HG03565 (cell line): Measurements from ENCODE around the gene TRAPPC12.

Experiments
- ATAC-seq: cut with Tn5 transposase; IDR thresholded peaks from one replicate; pipeline ENCODE4 v1.9.1; 2021; ENCODE audit warnings: mild to moderate bottlenecking, moderate library complexity; ENCODE audit not compliant: unreplicated experiment

The TRAPPC12 gene

DNA sequence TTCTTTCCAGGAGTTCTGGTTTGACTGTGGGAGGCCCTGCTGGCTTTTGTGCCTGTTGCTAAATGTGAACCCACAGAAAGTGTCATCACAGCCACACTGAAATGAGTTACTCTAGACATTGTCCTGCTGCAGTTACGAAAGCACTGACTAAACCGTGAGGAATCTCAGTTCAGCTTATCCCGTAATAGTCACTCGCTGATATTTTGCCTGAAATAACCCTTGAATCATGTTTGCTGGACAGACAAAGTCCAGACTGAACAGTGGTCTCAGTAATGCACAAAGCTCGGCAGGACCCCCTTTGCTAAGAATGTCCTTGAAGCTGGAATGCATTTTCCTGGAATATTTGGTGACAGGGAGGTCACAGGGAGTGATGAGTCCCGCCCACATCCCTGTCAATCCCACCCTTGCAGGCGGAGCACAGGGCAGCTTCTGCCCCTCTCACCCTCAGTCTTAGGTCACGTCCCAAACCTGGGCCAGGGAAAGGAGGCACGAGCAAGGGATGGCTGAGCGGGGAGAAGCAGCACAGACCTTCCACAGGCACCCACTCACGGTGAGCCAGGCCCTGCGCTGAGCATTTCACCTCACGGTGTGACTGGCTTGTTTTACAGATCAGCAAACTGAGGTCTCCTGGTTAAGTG, 86.5 kb downstream of the TRAPPC12 start:
- ATAC-seq: no peak

DNA sequence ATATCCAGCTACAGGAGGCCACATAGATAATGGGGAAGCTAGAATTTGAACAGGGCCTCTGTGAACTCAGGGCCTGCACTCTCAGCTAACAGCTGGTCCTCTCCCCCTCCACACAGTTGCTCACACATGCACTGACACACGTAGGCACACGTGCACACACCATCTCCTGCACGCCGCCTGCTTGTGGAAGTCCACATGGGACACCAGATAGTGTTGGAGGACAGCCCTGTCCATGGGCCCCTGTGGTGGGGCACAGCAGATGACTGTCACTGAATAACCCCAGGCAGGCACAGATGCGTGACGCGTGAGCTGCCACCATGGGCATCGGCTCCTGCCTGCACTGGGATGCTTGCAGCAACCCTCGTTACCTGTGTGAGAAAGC, 87.0 kb downstream of the TRAPPC12 start:
- ATAC-seq: no peak

DNA sequence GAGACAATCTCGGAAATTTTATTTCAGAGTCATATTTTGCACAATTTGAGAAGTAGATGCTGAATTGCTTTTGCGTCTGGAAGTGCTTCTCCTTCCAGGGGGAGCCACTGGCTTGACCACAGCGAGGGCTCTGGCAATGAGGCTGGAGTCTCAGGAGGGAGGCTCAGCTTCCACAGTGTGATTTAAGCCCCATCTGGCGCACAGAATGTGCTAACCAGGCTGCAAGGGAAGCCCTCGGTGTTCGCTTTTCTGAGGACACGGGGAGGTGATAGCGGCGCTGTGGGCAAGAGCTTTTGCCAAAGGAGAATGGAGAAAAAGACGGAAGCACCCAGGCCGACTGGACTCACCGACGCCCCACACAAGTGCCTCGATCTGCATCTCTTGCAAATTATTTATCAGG, 87.5 kb downstream of the TRAPPC12 start:
- ATAC-seq: no peak

DNA sequence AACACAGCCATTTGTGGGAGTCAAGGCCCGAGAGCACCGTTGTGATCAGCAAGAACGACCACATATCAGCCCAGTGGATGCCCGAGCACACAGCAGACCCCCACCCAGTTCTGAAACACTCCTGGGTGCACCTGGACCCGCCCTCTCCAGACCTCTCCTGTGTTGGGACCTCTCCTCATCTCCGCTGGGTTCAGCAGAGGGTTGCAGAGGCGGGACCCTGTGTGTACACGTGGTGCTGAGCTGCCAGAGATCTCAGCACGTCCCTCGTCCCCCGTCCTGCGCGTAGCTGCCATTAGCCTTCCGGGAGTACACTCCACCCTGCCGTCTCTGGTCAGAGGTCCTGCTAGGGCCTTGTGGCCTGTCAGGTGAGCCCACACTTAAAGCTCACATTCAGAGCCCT, 88.2 kb downstream of the TRAPPC12 start:
- ATAC-seq: no peak

DNA sequence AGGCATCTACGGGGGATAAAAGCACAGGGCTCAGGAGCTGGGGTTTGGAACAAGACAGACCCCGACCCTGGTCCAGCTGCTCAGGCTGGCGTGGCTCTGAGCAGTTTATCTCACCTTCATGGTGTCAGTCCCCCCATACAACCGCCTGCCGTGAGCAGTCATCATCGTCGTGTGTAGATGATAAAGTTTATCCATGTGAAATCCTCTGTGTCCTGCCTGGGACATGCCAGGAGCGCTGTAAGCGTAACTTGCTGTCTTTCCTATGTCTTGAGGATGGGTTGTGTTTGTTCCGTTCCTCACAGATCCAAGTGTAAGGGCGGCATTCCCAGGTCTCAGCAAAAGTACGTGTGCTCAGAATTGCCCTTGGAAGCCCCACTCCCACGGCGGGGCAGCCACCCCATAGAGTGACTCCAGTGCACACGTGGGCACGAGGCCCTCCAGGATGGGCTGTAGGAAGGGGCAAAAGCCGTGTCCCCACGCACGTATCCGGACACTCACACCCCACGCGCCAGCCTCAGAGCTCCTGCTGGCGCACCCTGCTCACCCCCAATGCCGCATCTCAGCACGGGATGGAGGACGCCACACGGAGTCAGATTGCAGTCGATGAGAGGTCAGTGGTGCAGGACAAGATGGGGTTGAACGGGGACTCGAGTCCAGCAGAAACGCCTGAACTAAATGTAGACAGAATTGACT, 88.9 kb downstream of the TRAPPC12 start:
- no peak for ATAC-seq

DNA sequence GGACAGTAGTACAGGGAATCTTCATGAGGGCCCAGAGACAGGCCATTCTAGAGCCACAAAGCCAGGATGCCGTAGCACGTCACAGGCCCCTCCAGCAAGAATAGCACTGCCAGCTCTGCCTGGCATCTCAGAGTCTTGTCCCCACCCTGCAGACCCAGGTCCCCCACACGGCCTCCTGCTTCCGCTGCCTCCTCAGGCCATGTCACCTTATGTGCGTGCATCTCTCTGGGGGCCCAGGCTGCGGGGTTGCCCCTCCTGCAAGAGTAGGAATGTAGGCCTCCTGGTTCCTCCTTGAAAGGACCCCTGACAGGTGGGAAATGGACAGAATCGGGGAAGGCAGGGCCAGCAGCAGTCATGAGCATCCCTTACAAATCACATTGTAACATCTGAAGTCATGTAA, 90.0 kb downstream of the TRAPPC12 start:
- no peak for ATAC-seq

DNA sequence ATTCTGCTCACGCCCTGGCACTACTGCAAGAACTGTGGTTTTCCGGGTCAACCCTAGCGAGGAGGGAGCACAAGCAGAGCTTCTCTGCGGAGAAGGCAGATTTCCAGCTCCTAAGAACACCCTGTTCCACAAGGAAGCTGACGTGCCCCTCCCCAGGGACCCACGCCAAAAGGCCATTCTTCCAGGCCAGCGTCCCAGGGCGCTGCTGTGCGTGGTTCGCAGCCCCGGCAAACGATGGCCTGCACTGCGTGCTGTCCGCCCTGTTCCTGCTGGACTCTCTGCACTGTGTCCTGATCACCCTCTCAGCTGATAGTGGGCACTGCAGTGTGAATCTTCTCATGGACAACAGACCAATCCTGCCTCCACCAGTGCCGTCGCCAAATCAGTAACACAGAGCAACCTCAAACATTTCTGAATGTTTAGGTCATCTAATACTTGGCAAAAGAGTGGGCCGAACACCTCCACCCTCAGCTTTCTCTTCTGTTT, 90.7 kb downstream of the TRAPPC12 start:
- no peak for ATAC-seq

DNA sequence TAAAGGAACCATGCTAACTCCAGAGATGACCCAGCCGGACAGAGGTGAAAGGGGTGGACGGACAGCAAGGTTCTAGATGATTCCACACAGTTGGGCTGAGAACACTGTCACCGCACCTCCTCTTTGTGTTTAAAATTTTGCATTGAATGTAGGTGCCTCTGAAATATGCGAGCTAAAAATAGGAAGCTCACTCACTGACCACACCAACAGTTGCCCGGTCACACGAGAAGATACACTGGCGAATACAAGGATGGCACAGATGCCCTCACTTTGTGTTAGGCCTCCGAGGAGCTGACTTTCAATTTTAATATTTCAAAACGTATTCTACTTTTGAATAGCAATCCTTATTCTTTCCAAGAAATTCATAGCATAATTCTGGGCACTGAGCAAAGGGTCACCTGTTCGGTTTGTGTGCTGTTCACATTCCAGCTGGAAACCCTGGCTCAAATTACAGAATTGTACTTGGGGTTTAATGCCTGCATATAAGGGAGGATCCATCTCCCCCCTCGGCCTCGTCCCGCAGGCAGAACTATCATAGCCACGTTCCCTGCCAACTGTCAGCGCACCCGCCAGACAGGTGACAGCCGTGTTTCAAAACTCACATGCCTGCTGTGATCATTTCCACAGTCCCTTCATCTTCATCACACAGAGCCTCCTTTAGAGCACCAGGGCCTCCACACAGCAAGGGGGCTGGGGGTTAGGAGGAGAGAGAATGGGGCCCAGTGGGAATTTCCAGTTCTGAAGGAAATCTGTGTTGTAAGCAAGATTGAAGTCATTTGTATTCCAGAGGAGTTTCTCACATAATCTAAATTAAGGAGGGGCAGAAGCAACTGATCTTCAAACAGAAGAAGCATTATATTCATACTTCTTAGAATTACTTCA, 91.6 kb downstream of the TRAPPC12 start:
- no peak for ATAC-seq

DNA sequence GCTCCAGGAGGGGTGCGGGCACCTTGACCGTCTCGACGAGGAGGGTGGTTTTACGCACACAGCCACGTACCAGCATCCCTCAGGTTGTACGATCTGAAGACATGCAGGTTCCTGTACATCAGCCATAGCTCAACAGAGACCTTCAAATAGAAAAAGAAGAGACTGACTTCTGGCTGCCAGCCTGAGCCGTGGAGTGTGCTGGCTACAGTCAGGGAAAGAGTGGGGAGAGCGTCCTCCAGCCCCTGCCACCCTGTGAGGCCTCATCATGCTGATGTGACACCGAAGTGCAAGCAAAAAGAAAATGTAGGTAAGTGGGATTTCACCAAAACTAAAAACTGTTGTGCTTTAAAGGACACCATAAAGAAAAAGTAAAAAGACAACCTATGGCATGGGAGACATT, 92.8 kb downstream of the TRAPPC12 start:
- no peak for ATAC-seq

DNA sequence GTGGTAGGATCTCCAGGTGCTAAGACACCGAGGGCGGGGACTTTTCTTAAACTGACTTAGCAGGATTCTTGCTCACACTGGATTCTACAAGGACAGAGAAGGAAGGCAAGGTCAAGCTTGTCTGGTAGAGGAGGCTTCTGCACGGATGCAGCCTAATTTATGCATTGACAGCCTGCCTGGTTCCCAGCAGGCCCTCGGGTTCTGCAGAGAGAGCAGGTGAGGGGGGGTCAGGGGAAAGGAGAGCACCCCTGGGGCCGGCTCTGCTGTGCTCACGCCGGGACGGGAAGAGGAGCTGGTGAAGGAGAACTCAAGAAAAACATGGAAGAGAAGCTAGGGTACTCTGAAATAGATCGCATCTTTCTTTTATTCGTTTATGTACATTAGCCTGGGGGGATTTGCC, 93.5 kb downstream of the TRAPPC12 start:
- no peak for ATAC-seq

DNA sequence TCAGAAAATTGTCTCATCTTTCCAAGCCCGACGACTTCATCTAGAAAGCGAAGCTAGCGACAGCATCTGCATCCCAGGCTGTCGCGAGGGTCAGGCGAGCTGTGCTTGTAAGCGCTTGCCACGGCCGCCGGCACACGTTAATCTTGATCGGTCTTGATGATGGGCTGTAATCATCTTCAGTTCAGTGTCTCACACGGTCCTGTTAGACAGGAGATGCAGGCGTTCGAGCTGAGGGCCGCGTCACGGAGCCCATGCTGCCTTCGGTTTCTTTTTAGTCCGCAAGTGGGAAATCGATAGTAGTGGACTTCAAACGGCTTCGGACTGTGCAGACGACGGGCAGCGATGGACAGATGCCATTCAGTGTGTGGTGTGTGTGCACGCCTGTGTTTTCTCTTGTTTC, 96.3 kb downstream of the TRAPPC12 start:
- no peak for ATAC-seq

DNA sequence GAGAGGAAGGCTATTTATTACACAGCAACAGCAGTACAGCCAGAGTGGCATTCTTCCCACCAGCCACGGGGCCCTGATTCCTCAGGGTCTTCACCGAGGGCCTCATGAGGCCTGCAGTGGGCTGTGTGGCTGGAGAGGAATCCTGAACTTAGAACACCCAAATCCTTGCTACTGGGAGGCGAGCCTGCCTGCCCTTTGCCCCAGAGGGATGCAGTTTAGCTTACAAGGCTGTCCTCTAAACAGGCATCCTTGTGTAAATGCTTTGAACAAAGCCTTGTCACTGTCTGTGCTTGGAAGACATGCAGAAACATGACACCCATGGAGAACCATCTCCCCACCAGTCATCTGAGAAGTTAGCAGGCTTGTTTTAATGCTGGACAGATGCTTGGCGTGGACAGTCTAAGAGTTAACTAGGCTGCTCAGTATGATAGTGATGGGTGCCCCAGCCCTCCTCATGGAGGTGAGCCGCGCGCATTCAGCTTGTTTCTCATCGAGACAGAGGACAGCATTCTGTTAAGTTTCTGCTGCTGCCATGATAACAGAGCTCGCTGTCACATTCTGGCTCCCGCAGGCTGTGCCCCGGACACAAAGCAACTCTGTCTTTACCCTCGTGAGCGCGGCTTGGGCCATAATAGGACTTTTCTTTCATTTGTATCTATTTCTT, 97.0 kb downstream of the TRAPPC12 start:
- ATAC-seq: no peak

DNA sequence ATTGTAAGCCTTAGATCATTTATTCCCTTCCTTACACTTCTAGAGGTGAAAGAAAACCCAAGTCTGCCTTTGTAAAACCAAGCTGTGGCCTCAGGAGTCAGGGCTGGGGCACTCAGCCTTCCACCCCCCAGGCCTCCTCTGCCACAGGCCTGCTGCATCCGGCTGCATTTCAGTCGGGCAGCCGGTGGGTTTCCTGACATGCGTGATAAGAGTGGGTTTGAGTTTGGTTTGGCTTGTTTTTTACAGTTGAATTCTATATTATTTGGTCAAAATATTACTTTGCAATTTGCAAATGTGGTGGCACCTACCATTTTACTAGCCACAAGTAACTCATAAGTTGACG, 97.5 kb downstream of the TRAPPC12 start:
- ATAC-seq: no peak

DNA sequence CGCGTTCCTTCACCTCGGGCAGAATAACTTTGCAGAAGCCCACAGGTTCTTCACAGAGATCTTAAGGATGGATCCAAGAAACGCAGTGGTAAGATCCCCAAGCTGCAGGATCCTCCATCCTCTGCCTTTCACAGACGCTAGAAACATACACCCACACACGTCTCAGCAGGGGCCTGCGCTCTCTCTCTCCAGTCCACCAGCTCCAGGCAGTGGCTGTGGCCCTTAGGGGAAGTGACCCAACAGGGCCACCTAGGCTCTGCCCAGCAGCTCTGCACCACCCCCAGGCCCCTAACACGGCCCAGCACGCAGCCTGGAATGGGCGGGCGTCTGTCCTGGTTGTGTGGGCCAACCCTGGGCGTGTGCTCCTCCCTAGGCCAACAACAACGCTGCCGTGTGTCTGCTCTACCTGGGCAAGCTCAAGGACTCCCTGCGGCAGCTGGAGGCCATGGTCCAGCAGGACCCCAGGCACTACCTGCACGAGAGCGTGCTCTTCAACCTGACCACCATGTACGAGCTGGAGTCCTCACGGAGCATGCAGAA, 99.4 kb downstream of the TRAPPC12 start:
- no peak for ATAC-seq

DNA sequence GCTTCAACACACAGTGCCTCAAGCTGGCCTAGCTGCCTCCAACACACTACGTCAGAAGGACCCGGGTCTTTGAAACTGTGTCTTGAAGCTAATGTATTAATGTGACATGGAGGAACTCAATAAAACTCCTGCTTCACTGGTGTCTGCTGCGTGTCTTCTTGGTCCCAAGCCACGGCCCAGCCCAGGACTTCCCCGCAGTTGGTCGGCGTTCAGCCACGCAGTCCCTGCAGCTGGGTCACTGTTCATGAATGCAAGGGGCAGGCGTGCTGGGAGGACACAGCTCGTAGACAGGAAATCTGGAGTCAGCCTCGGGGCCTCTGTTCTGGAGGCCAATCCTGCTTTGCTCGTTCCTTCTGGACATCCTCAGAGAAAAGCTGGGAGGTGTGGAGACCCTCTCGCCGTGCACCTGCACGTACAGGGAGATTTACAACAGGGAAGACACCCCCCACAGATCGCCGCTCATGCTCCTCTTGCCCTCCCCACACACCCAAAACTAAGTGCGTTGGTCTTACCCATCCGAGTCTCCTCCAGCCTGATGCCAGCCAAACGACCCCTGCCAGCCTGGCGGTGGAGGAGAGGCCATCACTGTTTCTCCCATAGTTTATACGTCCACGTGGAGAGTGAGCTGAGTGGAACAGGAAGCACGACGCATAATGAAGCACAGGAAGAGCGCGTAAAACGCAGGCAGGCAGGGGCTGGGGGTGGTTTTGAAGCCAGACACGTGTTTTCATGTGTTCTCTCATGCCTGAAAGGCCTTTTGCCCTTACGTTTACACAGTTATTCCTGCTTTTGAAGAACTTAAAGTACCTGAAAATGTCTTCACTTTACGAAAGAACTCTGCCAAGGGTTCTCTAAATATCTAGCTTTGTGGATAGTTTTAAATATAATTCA, 100.2 kb downstream of the TRAPPC12 start:
- no peak for ATAC-seq

DNA sequence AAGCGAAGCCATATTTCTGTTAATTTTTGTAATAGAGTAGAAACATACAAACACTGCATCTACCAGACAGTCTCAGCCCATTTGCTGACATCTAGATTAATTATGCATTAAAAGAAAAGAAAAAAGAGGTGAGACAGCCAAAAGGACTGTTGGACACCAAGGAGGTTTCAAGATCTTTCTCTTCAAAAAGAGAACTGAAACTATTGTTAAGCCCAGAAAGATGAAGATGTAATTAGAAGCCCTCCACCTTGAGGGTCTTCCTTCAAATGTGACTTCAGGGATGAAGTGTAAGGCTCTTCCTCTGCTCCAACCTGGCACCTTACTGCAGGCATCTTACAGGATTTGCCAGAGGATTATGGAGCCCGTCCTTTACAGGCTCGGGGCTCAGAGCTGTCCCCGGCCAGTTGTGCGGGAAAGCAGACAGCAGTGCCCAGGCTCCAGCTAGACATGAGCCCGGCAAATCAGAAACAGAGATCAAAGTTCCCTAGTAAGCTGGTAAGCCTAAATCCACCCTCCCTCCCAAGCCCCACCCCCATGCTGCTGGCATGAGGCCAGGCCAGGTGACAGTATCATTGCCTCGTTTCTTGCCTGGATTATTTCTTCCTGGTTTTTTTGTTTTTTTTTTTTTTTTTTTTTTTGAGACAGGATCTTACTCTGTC, 101.0 kb downstream of the TRAPPC12 start:
- ATAC-seq: no peak

DNA sequence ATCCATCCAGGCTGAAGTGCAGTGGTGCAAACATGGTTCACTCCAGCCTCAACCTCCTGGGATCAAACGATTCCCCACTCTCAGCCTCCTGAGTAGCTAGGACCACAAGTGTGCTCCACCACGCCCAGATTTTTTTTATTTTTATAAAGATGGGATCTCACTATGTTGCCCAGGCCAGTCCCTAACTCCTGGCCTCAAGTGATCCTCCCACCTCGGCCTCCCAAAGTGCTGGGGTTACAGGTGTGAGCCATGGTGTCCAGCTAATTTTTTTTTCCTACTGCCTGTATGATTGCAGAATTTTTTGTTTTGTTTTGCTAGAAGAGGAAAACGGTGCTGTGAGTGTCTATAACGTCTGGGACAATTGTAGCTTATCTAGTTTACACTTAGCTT, 101.5 kb downstream of the TRAPPC12 start:
- no peak for ATAC-seq

DNA sequence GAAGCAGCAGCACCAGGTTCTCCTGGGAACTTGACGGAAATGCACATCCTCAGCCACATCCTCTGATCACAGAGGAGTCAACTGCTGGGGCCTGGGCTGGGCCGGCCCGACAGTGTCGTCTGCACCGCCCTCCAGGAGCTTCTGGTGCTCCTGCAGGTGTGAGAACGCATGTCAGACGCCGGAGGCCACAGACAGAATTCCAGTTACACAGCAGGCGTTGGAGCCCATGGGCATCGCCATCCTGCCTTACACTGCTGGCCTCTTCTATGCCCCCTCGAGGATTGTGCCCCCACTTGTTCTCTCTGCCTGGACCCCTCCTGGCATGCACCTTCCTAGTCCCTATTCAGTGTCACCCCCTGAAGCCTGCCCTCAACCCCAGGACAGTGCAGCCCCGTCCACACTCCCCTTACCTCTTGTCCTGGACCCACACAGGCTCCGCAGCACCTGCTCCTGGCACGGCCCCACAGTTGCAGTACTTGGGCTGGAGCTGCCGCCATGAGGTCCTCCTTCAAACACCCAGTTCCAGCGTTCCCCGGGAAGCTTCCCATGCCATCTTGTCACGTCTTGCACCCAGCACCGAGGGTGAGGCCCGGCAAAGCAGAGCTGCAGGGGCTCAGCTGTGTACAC, 102.4 kb downstream of the TRAPPC12 start:
- no peak for ATAC-seq

DNA sequence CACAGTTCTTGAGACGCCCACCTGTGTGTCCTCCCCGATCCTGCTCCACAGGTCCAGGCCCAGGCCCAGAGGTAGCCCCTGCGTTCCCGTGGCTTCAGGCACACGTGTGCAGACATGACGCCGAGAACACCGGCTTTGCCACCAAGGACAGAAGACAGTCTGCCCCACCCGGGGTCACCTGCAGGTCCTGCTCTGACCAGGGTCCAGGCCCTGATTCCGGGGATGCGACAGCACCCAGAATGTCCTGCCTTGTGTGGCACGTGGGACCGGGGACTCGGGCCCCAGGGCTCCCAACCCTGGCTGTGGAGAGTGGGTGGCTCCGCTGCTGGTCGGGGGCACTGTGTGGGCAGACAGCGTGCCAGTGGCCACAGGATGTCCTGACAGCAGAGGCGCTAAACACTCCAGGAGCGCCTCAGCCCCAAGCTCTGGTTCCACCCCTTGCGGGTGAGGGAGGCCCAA, 102.9 kb downstream of the TRAPPC12 start:
- ATAC-seq: no peak
